ENCODE results near the gene AMH.
A peak's percentile ranks its signal among the peaks of the same experiment; 100 is the strongest.

- TF ChIP-seq CTCF (IDR thresholded peaks at IDR 0.05) = no peak
- no peak; the same call in 1 of the 2 replicates for TF ChIP-seq ESRRA (CRISPR knock-in tag; IDR thresholded peaks at IDR 0.05; ENCODE audit: borderline replicate concordance)
- no peak for TF ChIP-seq MYBL2 (CRISPR knock-in tag; IDR thresholded peaks at IDR 0.05)
- TF ChIP-seq GABPB1 (CRISPR knock-in tag; IDR thresholded peaks at IDR 0.05) = no peak
- no peak for TF ChIP-seq NR2C2 (CRISPR knock-in tag; IDR thresholded peaks at IDR 0.05)
- no peak for TF ChIP-seq CREM (CRISPR knock-in tag; IDR thresholded peaks at IDR 0.05)
- TF ChIP-seq MXD4 (CRISPR knock-in tag; IDR thresholded peaks at IDR 0.05; ENCODE audit: borderline replicate concordance) = no peak
- TF ChIP-seq ZNF138 (CRISPR knock-in tag; conservative IDR thresholded peaks at IDR 0.05) = no peak
- TF ChIP-seq TEAD4 (CRISPR knock-in tag; IDR thresholded peaks at IDR 0.05) = 0 out of 2 replicates have a peak, but pooled peaks have one; percentile 3
These were observed 11.9 kb upstream of the AMH start for GRCh38 chr19:2237051-2237868.

Data from WTC11 (cell line).